ENCODE results near the gene WDR19.
"Not testable (repeated sequence)": the region's sequence is repeated elsewhere in the genome, so short reads cannot be mapped to it uniquely, and the experiment has no call there.

Gene WDR19

DNA sequence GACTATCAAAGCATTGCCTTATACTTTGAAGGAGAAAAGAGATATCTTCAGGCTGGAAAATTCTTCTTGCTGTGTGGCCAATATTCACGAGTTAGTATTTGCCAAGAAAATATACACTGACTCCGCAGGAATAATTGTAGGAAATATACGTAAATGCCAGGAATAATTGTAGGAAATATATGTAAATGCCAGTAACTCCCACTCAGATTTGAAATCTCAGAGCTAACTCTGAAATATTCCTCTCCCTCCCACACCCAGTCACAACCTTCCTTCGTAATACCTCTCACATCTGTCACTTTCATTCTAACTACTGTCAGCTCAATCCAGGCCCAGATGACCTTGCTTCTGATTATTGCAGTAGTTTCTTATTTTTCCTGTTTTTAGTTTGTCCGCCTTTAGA, 73.5 kb downstream of the WDR19 start:
- Mint-ChIP-seq H3K9me3 (no peaks in the 10 kb centered on the region), H3K27me3 (no peaks in the 10 kb centered on the region), H3K4me1 (ENCODE audit: low read depth) (no peaks in the 10 kb centered on the region), H3K27ac (no peak overlapping the region), H3K4me3 (no peak overlapping the region), H3K36me3 (ENCODE audit: low read depth) (no peaks in the 10 kb centered on the region)
- intact Hi-C loops (cut with micrococcal nuclease) = no loop called here

DNA sequence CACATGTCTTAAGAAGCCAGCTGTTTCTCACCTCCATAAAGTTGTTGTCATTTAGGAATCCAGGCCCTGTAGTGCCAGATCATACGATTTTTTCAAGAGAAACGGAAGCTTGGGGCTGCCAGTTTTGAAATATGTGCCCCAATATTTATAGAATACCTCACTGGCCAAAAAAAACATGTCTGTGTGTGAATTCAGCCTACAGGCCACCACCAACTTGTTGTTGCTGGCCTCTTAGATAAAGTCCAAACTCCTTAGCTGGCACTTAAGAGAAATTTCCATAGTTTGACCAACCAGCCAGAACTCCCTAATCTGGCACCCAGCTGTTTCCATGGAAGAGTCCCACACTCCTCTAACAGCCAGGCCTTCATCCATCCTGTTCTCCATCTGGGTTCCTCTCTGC, 74.1 kb downstream of the WDR19 start:
- H3K9me3 Mint-ChIP-seq = no peaks in the 10 kb centered on the region
- intact Hi-C loops (cut with micrococcal nuclease) = no loop called here
- no peak overlapping the region for H3K27ac Mint-ChIP-seq
- H3K4me1 Mint-ChIP-seq (ENCODE audit: low read depth) = no peaks in the 10 kb centered on the region
- H3K4me3 Mint-ChIP-seq = no peak overlapping the region
- no peaks in the 10 kb centered on the region for H3K36me3 Mint-ChIP-seq (ENCODE audit: low read depth)
- no peaks in the 10 kb centered on the region for H3K27me3 Mint-ChIP-seq

- H3K4me1 Mint-ChIP-seq (ENCODE audit: low read depth) = no peaks in the 10 kb centered on the region
- H3K36me3 Mint-ChIP-seq (ENCODE audit: low read depth) = no peaks in the 10 kb centered on the region
- no peaks in the 10 kb centered on the region for H3K9me3 Mint-ChIP-seq
- intact Hi-C loops (cut with micrococcal nuclease) = no loop called here
- H3K27ac Mint-ChIP-seq = no peak overlapping the region
- no peaks in the 10 kb centered on the region for H3K27me3 Mint-ChIP-seq
- no peak overlapping the region for H3K4me3 Mint-ChIP-seq
Observed at GRCh38 chr4:39259571-39260330, 77.4 kb downstream of the WDR19 start.

GRCh38 chr4:39263895-39264294, 81.6 kb downstream of the WDR19 start:
- Mint-ChIP-seq H3K27me3 (no peaks in the 10 kb centered on the region), H3K9me3 (no peaks in the 10 kb centered on the region), H3K36me3 (ENCODE audit: low read depth) (no peaks in the 10 kb centered on the region), H3K4me3 (no peak overlapping the region), H3K27ac (no peak overlapping the region), H3K4me1 (ENCODE audit: low read depth) (no peaks in the 10 kb centered on the region)
- intact Hi-C loops (cut with micrococcal nuclease) = no loop called here

GRCh38 chr4:39274503-39274902, 92.2 kb downstream of the WDR19 start:
- H3K27me3 Mint-ChIP-seq = no peaks in the 10 kb centered on the region
- intact Hi-C loops (cut with micrococcal nuclease) = no loop called here
- no peaks in the 10 kb centered on the region for H3K9me3 Mint-ChIP-seq
- no peak overlapping the region for H3K4me3 Mint-ChIP-seq
- H3K27ac Mint-ChIP-seq = no peak overlapping the region
- peaks cover 4% of the 10 kb centered on the region for H3K36me3 Mint-ChIP-seq (ENCODE audit: low read depth)
- H3K4me1 Mint-ChIP-seq (ENCODE audit: low read depth) = no peaks in the 10 kb centered on the region

DNA sequence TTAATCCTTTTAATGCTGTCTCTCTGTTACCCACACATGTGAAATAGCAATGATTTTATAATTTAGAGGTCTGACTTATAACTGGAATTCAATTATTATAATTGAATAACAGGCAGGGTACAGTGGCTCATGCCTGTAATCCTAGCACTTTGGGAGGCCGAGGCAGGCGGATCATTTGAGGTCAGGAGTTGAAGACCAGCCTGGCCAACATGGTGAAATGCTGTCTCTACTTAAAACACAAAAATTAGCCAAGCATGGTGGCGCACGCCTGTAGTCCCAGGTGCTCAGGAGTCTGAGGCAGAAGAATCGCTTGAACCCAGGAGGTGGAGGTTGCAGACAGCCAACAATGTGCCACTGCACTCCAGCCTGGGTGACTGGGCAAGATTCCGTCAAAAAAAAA, 95.3 kb downstream of the WDR19 start:
- H3K27me3 Mint-ChIP-seq; H3K27ac Mint-ChIP-seq; H3K9me3 Mint-ChIP-seq; H3K4me3 Mint-ChIP-seq; intact Hi-C loops (cut with micrococcal nuclease); H3K4me1 Mint-ChIP-seq (ENCODE audit: low read depth); H3K36me3 Mint-ChIP-seq (ENCODE audit: low read depth): not testable (repeated sequence)

DNA sequence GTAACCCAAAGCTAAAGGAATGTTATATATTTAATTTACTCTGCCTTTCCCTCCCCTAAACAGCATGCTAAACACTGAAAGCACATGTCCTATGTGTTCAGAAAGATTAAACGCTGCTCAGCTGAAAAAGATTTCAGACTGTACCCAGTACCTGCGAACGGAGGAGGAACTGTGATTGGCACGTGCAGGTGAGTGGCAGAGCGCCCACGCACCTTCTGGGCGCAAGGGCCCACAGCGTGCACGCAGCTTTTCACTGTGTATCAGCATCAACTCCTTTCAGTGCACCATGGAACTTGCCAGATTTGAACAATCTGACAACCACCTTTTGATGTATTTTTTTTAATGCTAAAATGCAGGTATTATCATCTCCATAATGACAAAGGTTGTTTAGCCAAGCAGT, 96.1 kb downstream of the WDR19 start:
- H3K27ac Mint-ChIP-seq = no peak overlapping the region
- intact Hi-C loops (cut with micrococcal nuclease) = no loop called here
- peaks cover 7% of the 10 kb centered on the region for H3K36me3 Mint-ChIP-seq (ENCODE audit: low read depth)

DNA sequence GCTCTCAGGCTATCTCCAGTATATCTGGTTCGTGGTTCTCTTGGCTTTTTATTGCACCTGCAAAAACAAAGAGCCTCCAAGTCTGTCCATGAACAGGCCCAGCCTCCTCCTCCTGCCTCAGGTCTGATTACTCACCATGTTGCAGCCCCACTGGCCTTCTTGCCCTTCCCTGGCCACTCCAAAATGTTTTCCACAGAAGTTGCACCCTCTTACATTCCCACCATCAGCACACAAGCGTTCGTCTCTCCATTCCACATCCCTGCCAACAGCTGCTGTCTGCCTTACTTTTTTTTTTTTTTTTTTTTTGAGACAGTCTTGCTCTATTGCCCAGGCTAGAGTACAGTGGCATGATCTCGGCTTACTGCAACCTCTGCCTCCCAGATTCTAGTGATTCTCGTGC, 97.1 kb downstream of the WDR19 start:
- Mint-ChIP-seq H3K27ac (no peak overlapping the region), H3K36me3 (ENCODE audit: low read depth) (peaks cover 13% of the 10 kb centered on the region), H3K4me3 (no peak overlapping the region)

More for the DNA sequence above, 96.1 kb downstream of the WDR19 start:
- no peaks in the 10 kb centered on the region for H3K27me3 Mint-ChIP-seq
- H3K4me3 Mint-ChIP-seq = no peak overlapping the region
- no peaks in the 10 kb centered on the region for H3K4me1 Mint-ChIP-seq (ENCODE audit: low read depth)
- no peaks in the 10 kb centered on the region for H3K9me3 Mint-ChIP-seq

DNA sequence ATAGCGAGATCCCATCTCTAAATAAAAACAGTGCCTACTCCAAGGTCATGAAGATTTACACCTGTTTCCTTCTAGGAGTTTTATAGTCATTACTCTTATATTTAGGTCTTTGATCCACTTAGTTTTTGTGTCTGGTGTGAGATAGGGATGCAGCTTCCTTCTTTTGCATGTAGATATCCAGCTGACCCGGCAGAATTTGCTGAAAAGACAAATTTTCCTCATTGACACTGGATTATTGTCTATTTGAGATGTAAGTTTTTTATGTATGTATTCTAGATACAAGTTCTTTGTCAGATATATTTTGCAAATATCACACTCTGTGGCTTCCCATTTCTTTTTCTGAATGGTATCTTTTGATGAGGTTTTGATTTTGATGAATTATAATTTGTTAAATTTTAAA, 98.4 kb downstream of the WDR19 start:
- H3K27ac Mint-ChIP-seq = no peak overlapping the region
- H3K27me3 Mint-ChIP-seq = no peaks in the 10 kb centered on the region
- no peak overlapping the region for H3K4me3 Mint-ChIP-seq
- H3K9me3 Mint-ChIP-seq = no peaks in the 10 kb centered on the region
- intact Hi-C loops (cut with micrococcal nuclease) = no loop called here
- H3K36me3 Mint-ChIP-seq (ENCODE audit: low read depth) = peaks cover 14% of the 10 kb centered on the region
- H3K4me1 Mint-ChIP-seq (ENCODE audit: low read depth) = no peaks in the 10 kb centered on the region

More for the DNA sequence above, 97.1 kb downstream of the WDR19 start:
- Mint-ChIP-seq H3K4me1 (ENCODE audit: low read depth) (no peaks in the 10 kb centered on the region), H3K9me3 (no peaks in the 10 kb centered on the region), H3K27me3 (no peaks in the 10 kb centered on the region)
- intact Hi-C loops (cut with micrococcal nuclease) = no loop called here

DNA sequence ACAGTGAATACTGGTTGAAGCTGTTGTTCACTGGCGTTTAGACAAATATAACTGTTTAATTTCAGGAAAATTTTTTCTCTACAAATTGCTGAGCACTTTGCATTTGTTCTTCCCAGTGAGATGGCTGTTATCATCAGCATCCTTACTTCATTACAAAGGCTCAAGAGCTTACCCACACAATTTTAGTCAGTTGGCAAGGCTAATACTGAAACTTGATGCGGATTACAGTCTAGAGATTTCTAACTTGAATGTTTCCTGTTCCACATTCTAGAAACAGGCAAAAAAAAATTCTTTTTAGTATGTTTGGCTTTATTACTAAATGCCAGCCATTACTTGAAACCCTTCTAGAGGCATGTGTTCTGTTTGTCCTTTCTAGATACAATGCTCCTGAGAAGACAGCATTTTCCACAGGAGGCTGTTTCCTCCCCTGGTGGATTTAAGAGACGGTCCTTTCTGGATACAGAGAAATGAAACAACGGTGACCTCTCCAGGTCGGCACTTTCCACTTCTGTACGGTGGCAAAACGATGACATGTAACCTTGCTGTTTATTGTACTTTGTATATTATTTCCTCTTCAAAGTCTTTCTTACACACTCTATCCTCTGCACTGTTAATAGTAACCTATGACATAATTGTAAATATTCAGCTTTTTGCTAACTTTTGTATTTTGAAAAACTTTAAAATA, 102.9 kb downstream of the WDR19 start:
- peaks cover 50% of the 10 kb centered on the region for H3K36me3 Mint-ChIP-seq (ENCODE audit: low read depth)
- H3K4me3 Mint-ChIP-seq = no peak overlapping the region

DNA sequence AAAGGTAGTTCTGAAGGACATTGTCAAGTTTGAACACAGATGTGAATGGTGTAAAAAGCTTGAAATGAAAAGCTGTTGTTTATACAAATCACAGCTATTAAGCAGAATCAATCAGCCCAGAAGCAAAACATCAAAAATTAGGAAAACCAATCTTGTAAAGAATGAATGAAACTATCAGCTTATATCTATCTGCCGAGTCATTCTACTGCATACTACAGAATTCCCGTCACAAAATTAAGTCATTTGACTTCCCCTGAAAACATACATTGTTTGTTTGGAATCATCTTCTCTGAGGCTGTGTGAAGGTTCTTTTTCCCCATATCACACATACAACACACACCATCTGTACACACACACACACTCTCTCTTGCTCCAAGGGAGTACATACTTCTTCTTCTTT, 103.5 kb downstream of the WDR19 start:
- H3K9me3 Mint-ChIP-seq = no peaks in the 10 kb centered on the region
- no peaks in the 10 kb centered on the region for H3K27me3 Mint-ChIP-seq
- H3K36me3 Mint-ChIP-seq (ENCODE audit: low read depth) = peaks cover 55% of the 10 kb centered on the region
- no peak overlapping the region for H3K27ac Mint-ChIP-seq
- no peaks in the 10 kb centered on the region for H3K4me1 Mint-ChIP-seq (ENCODE audit: low read depth)
- H3K4me3 Mint-ChIP-seq = no peak overlapping the region
- intact Hi-C loops (cut with micrococcal nuclease) = no loop called here

More for the DNA sequence above, 102.9 kb downstream of the WDR19 start:
- intact Hi-C loops (cut with micrococcal nuclease) = no loop called here
- H3K27me3 Mint-ChIP-seq = no peaks in the 10 kb centered on the region
- H3K27ac Mint-ChIP-seq = no peak overlapping the region
- no peaks in the 10 kb centered on the region for H3K9me3 Mint-ChIP-seq
- no peaks in the 10 kb centered on the region for H3K4me1 Mint-ChIP-seq (ENCODE audit: low read depth)

GRCh38 chr4:39286263-39286662, 103.9 kb downstream of the WDR19 start:
- Mint-ChIP-seq H3K4me3 (no peak overlapping the region), H3K4me1 (ENCODE audit: low read depth) (no peaks in the 10 kb centered on the region), H3K9me3 (no peaks in the 10 kb centered on the region), H3K36me3 (ENCODE audit: low read depth) (peaks cover 59% of the 10 kb centered on the region), H3K27me3 (no peaks in the 10 kb centered on the region), H3K27ac (no peak overlapping the region)
- intact Hi-C loops (cut with micrococcal nuclease) = no loop called here

DNA sequence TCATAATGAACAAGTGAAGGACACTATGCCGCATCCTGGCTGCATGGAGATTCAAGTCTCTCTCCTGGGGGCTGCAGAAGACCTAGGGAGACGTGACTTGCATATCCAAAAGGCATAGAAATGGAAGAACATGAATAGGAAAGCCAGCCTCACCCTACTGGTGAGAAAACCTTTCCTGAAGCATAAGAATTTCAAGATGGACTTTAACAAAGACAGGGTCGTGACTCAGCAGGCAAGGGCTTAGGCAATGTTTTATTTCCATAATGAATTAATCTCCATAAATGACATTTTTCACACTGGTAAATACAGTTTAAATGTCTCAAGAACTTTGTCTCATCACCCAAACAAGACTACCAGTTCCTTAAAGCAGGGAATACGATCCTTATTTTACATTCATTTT, 104.9 kb downstream of the WDR19 start:
- Mint-ChIP-seq H3K9me3 (no peaks in the 10 kb centered on the region), H3K4me1 (ENCODE audit: low read depth) (no peaks in the 10 kb centered on the region), H3K27ac (no peak overlapping the region), H3K36me3 (ENCODE audit: low read depth) (peaks cover 69% of the 10 kb centered on the region), H3K4me3 (no peak overlapping the region), H3K27me3 (no peaks in the 10 kb centered on the region)
- intact Hi-C loops (cut with micrococcal nuclease) = no loop called here

- Mint-ChIP-seq H3K36me3 (ENCODE audit: low read depth) (peaks cover 90% of the 10 kb centered on the region), H3K4me3 (no peak overlapping the region), H3K27ac (no peak overlapping the region)
Observed at GRCh38 chr4:39291686-39292085, 109.4 kb downstream of the WDR19 start.

GRCh38 chr4:39292433-39292832, 110.1 kb downstream of the WDR19 start:
- intact Hi-C loops (cut with micrococcal nuclease); H3K4me1 Mint-ChIP-seq (ENCODE audit: low read depth); H3K27ac Mint-ChIP-seq; H3K9me3 Mint-ChIP-seq; H3K4me3 Mint-ChIP-seq; H3K27me3 Mint-ChIP-seq: not testable (repeated sequence)
- peaks cover 85% of the 10 kb centered on the region for H3K36me3 Mint-ChIP-seq (ENCODE audit: low read depth)

More at GRCh38 chr4:39291686-39292085, 109.4 kb downstream of the WDR19 start:
- H3K9me3 Mint-ChIP-seq = no peaks in the 10 kb centered on the region
- intact Hi-C loops (cut with micrococcal nuclease) = no loop called here
- no peaks in the 10 kb centered on the region for H3K4me1 Mint-ChIP-seq (ENCODE audit: low read depth)
- no peaks in the 10 kb centered on the region for H3K27me3 Mint-ChIP-seq
